HG02678 (cell line): ENCODE results near the gene FFAR3.
"Not testable (repeated sequence)": the region's sequence is repeated elsewhere in the genome, so short reads cannot be mapped to it uniquely, and the experiment has no call there.

ENCODE experiments used
- ATAC-seq: cut with Tn5 transposase; IDR thresholded peaks from one replicate; pipeline ENCODE4 v1.9.1; 2021; ENCODE audit warnings: mild to moderate bottlenecking, moderate library complexity; ENCODE audit not compliant: unreplicated experiment

FFAR3 gene

GRCh38 chr19:35349614-35350521 is 8.4 kb upstream of the FFAR3 start:
- no peak for ATAC-seq

- no peak for ATAC-seq
Observed at GRCh38 chr19:35350591-35350990, 7.7 kb upstream of the FFAR3 start.

GRCh38 chr19:35351411-35352176 is 6.7 kb upstream of the FFAR3 start:
- ATAC-seq: no peak

- ATAC-seq: no peak
Observed at GRCh38 chr19:35352177-35352447, 6.1 kb upstream of the FFAR3 start.

- ATAC-seq: peak; percentile 59
Observed at GRCh38 chr19:35352448-35353304, 5.6 kb upstream of the FFAR3 start.

- ATAC-seq: no peak
Observed at GRCh38 chr19:35353635-35354034, 4.6 kb upstream of the FFAR3 start.

- ATAC-seq: no peak
Observed at GRCh38 chr19:35354898-35355297, 3.4 kb upstream of the FFAR3 start.

- no peak for ATAC-seq
Observed at GRCh38 chr19:35355791-35356460, 2.3 kb upstream of the FFAR3 start.

- ATAC-seq: not testable (repeated sequence)
Observed at GRCh38 chr19:35358834-35359233, 574 bp downstream of the FFAR3 start.

- not testable (repeated sequence) for ATAC-seq
Observed at GRCh38 chr19:35359395-35359794, 1.1 kb downstream of the FFAR3 start.

- not testable (repeated sequence) for ATAC-seq
Observed at GRCh38 chr19:35360081-35360480, 1.8 kb downstream of the FFAR3 start.

GRCh38 chr19:35360880-35361420 is 2.7 kb downstream of the FFAR3 start:
- no peak for ATAC-seq

- no peak for ATAC-seq
Observed at GRCh38 chr19:35362261-35363000, 4.2 kb downstream of the FFAR3 start.

GRCh38 chr19:35363001-35363590 is 4.8 kb downstream of the FFAR3 start:
- ATAC-seq: no peak

- no peak for ATAC-seq
Observed at GRCh38 chr19:35363711-35364425, 5.6 kb downstream of the FFAR3 start.

GRCh38 chr19:35365303-35365702 is 7.0 kb downstream of the FFAR3 start:
- no peak for ATAC-seq

GRCh38 chr19:35368378-35368777 is 10.1 kb downstream of the FFAR3 start:
- ATAC-seq: no peak

GRCh38 chr19:35369522-35369921 is 11.3 kb downstream of the FFAR3 start:
- ATAC-seq: no peak

GRCh38 chr19:35370722-35371121 is 12.5 kb downstream of the FFAR3 start, which contains the start of gene GPR42:
TSS of gene GPR42 (plus strand) at chr19:35371068. CDS start at chr19:35371360, 292 bp downstream.
- no peak for ATAC-seq
